ENCODE data around the gene SERPIND1. TPM values are rescaled to one million over a fixed set of nuclear protein-coding genes. Genes with fewer than 3 reads are reported as not detected.

Gene SERPIND1, protein sequence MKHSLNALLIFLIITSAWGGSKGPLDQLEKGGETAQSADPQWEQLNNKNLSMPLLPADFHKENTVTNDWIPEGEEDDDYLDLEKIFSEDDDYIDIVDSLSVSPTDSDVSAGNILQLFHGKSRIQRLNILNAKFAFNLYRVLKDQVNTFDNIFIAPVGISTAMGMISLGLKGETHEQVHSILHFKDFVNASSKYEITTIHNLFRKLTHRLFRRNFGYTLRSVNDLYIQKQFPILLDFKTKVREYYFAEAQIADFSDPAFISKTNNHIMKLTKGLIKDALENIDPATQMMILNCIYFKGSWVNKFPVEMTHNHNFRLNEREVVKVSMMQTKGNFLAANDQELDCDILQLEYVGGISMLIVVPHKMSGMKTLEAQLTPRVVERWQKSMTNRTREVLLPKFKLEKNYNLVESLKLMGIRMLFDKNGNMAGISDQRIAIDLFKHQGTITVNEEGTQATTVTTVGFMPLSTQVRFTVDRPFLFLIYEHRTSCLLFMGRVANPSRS
- polyA plus RNA-seq (2011; rRNA removed): 0.06 and 0.09 TPM in 2 replicates
- polyA minus RNA-seq (2011; rRNA and poly(A)+ RNA removed): 0.17 and 0.18 TPM in 2 replicates

DNA sequence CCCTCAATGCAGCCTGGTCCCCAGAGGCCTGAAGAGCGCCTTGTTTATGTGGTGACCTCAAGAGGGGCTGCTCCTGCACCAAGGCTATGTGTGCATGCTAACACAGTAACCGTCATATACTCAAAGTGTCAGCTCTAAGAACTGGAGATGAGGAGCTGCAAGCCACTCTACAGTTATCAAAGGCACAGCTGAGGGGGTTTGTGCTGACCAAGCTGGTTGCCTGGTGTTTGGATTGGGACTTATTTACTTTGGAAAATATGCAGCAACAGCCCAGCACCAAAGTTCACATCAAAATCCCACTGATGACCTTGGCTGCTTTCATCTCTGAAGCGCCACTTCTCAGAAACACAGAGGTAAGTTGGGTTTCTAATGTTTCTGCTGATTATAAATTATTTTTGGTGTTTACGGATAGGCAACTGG, at the start of gene SERPIND1:
SERPIND1 (plus strand) TSS at position 321 of the 420 bp plus-strand sequence. CDS start 5,200 bp downstream, outside the sequence.
- no peak for DNase-seq (ENCODE audit: low read depth, low spot score)
- CTCF ChIA-PET: interaction anchor here (2.4 kb wide), 1 partner anchor 10 kb away, joined by 16 read pairs; no protein-coding TSS in a partner anchor
- Histone ChIP-seq H3K27me3 (ENCODE audit: control insufficient read depth, insufficient read depth, low read length) (no peaks in the 10 kb centered on the region), H3K4me3 (ENCODE audit: low read depth, low read length) (no peak within 1 kb of the TSS), H3K9me3 (ENCODE audit: control insufficient read depth, insufficient read depth, low read length) (no peaks in the 10 kb centered on the region), H3K27ac (ENCODE audit: low read depth, low read length) (peak within 1 kb of the TSS; percentile 11)
- TF ChIP-seq, protein P1, sequence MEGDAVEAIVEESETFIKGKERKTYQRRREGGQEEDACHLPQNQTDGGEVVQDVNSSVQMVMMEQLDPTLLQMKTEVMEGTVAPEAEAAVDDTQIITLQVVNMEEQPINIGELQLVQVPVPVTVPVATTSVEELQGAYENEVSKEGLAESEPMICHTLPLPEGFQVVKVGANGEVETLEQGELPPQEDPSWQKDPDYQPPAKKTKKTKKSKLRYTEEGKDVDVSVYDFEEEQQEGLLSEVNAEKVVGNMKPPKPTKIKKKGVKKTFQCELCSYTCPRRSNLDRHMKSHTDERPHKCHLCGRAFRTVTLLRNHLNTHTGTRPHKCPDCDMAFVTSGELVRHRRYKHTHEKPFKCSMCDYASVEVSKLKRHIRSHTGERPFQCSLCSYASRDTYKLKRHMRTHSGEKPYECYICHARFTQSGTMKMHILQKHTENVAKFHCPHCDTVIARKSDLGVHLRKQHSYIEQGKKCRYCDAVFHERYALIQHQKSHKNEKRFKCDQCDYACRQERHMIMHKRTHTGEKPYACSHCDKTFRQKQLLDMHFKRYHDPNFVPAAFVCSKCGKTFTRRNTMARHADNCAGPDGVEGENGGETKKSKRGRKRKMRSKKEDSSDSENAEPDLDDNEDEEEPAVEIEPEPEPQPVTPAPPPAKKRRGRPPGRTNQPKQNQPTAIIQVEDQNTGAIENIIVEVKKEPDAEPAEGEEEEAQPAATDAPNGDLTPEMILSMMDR (IDR thresholded peaks at IDR 0.05; ENCODE audit: low read depth, low read length): no peak
- POLR2A ChIA-PET: no interaction called here

DNA sequence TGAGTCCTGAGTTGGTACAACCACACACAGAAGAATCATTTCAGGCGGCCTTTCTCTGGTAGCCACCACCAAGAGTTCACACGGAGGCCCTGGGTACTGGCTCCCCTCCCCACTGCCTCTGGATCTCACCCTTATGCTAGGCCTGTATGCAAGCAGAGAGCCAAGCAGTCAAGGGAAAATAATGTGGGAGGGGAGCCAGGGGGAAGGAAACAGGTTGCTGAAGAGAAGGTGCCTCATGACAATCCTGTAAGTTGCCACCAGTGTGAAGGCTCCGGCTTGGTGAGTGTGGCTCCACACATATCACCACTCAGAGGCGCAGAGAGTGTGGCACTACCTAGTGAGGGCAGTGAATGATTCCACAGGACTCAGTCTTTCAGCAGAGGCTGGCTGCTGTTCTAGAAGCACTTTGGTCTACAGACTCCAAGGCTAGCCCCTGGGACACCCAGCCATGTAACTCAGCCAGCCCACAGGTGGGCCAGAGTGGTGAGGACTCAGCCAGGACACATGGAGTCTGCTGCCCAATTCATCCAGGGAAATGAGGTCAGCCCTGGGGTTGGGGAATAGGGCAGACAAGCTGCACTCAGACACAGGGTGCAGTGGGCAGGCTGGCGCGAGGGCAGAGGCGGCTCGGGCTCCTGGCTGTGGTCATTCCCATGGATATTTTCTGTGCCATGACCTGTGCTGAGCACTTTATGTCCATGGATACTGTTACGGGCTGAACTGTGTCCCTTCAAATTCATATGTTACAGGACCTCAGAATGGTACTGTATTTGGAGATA, 49.0 kb upstream of the SERPIND1 start:
- ChIA-PET CTCF (no interaction called here), POLR2A (interaction anchor here (0.7 kb wide), 1 partner anchor 16 kb away, joined by 8 read pairs; no protein-coding TSS in a partner anchor)
- Histone ChIP-seq H3K27me3 (ENCODE audit: control insufficient read depth, insufficient read depth, low read length) (no peaks in the 10 kb centered on the region), H3K9me3 (ENCODE audit: control insufficient read depth, insufficient read depth, low read length) (no peaks in the 10 kb centered on the region), H3K4me3 (ENCODE audit: low read depth, low read length) (no peak overlapping the region), H3K27ac (ENCODE audit: low read depth, low read length) (no peak overlapping the region)
- no peak for DNase-seq (ENCODE audit: low read depth, low spot score)
- TF ChIP-seq, protein P1 (IDR thresholded peaks at IDR 0.05; ENCODE audit: low read depth, low read length): no peak

DNA sequence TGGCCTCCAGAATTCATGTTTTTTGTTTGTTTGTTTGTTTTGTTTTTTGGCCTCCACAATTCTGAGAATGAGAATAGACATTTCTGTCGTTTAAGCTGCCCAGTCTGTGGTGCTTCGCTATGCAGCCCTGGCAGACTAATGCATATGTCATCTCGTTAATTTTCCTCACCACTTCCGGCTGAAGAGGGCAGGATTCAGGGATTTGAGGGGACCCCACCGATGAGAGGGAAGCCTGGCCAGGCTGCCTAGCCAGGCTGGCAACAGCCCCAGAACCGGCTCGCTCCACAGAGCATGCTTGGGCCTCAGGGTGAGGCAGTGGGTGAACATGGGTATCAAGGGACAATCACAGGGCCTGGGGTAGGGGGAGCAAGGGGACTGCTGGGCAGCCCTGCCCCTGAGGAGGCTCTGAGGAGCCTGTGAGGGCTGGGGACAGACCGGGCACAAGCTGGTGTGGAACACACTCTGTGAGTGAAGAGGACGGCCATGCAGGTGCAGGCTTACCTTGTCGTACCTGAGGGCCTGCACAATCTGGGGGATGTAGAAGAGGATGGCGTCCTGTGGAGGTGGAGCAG, 47.8 kb upstream of the SERPIND1 start:
- POLR2A ChIA-PET: interaction anchor here (0.7 kb wide), 1 partner anchor 15 kb away, joined by 8 read pairs; no protein-coding TSS in a partner anchor
- Histone ChIP-seq H3K9me3 (ENCODE audit: control insufficient read depth, insufficient read depth, low read length) (no peaks in the 10 kb centered on the region), H3K27ac (ENCODE audit: low read depth, low read length) (no peak overlapping the region), H3K4me3 (ENCODE audit: low read depth, low read length) (no peak overlapping the region), H3K27me3 (ENCODE audit: control insufficient read depth, insufficient read depth, low read length) (no peaks in the 10 kb centered on the region)
- TF ChIP-seq, protein P1 (IDR thresholded peaks at IDR 0.05; ENCODE audit: low read depth, low read length): no peak
- DNase-seq (ENCODE audit: low read depth, low spot score): no peak
- CTCF ChIA-PET: no interaction called here

DNA sequence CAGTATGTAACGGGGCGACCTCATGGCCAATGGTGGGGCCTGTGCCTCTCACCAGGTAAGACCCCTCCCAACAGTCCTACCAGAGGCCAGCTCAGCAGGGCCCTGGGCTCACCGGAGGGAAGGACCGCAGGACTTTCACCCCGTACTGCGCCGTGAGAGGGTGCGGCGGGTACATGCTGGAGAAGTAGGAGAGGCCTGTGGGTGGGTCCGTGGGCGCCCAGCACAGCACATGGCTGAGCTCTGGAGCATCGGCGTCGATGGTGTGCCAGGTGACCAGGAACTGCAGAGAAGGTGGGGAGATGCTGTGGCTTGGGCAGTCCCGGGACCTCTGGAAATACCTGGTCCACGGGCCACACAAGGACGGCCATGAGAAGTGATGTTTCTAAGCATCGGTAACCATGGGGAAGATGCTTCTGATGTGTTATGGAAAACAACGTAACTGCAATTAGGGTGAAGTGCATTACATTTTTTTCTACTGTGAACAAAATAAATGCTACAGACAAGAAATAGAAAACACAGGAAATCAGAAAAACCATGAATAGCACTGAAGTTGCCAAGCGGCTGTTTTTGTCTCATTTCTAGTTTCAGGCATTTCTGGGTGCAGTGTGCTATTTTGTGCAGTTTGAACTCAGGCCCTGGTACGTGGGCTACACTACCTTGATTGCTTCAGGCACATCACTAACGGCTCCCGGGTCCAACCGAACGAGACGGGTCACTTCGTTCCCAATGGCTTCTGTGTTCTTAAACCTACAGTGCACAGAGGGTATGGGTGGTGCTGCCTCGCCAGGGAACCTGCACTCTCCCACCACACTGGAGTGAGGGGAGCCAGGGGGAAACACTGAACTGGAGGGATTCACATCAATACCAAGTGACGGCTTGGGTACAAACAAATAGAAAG, 46.5 kb upstream of the SERPIND1 start:
- Histone ChIP-seq H3K4me3 (ENCODE audit: low read depth, low read length) (no peak overlapping the region), H3K27ac (ENCODE audit: low read depth, low read length) (no peak overlapping the region), H3K27me3 (ENCODE audit: control insufficient read depth, insufficient read depth, low read length) (no peaks in the 10 kb centered on the region), H3K9me3 (ENCODE audit: control insufficient read depth, insufficient read depth, low read length) (no peaks in the 10 kb centered on the region)
- CTCF ChIA-PET: no interaction called here
- no peak for DNase-seq (ENCODE audit: low read depth, low spot score)
- TF ChIP-seq, protein P1 (IDR thresholded peaks at IDR 0.05; ENCODE audit: low read depth, low read length): no peak
- POLR2A ChIA-PET: no interaction called here

All from AG04450 (cell line).